ENCODE measurements around the gene PIEZO2.

- TF ChIP-seq, protein P1, sequence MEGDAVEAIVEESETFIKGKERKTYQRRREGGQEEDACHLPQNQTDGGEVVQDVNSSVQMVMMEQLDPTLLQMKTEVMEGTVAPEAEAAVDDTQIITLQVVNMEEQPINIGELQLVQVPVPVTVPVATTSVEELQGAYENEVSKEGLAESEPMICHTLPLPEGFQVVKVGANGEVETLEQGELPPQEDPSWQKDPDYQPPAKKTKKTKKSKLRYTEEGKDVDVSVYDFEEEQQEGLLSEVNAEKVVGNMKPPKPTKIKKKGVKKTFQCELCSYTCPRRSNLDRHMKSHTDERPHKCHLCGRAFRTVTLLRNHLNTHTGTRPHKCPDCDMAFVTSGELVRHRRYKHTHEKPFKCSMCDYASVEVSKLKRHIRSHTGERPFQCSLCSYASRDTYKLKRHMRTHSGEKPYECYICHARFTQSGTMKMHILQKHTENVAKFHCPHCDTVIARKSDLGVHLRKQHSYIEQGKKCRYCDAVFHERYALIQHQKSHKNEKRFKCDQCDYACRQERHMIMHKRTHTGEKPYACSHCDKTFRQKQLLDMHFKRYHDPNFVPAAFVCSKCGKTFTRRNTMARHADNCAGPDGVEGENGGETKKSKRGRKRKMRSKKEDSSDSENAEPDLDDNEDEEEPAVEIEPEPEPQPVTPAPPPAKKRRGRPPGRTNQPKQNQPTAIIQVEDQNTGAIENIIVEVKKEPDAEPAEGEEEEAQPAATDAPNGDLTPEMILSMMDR (IDR thresholded peaks at IDR 0.05; ENCODE audit: low read depth, low read length, poor library complexity, severe bottlenecking): no peak
- no peak for TF ChIP-seq EZH2phosphoT487 (IDR thresholded peaks at IDR 0.05; ENCODE audit: borderline replicate concordance, low read length)
Measured at GRCh38 chr18:10713409-10713808, 436.0 kb downstream of the PIEZO2 start.

Data from DOHH2 (cell line).